ENCODE results near the gene SIX1. TPM values are rescaled to one million over a fixed set of nuclear protein-coding genes. Genes with fewer than 3 reads are reported as not detected.
A peak's percentile ranks its signal among the peaks of the same experiment; 100 is the strongest.

The SIX1 gene
- total and polyA plus RNA-seq, 2 of the 13 experiments (the other 11 are each of a cell fraction or from before 2014, with no cell fraction given), result 1.7 to 6.5 TPM

- no peaks in the 10 kb centered on the region for H3K9me3 ChIP-seq (ENCODE audit: low read length)
- POLR2A ChIA-PET, result no interaction called here
- CTCF ChIA-PET (ENCODE audit: low intra/inter-chr PET ratio, low total read pairs), result no interaction called here
- no TSS peak for BruUV-seq (replicated peaks)
- DNase-seq (ENCODE audit: low spot score), result no peak
- H4K20me1 ChIP-seq (ENCODE audit: insufficient read depth, low read length), result no peaks in the 10 kb centered on the region
- TF ChIP-seq KLF9 (CRISPR knock-in tag; IDR thresholded peaks at IDR 0.05; ENCODE audit: low read depth), result no peak
- no peak overlapping the region for H3K4me2 ChIP-seq (ENCODE audit: low read depth, low read length)
- intact Hi-C loops (cut with micrococcal nuclease; ENCODE audit: unreplicated experiment) (no loop called here), in situ Hi-C loops (cut with HindIII; ENCODE audit: extremely low pct_ligation_motif_present, low pct_unique_long_range_greater_than_20kb) (no loop called here)
- H3K4me3 ChIP-seq (replicated peaks in 1 of 3; ENCODE audit: insufficient read depth in 1 of 3, low read depth in 2 of 3, low read length in 3 of 3), result no peak overlapping the region
- H3K36me3 ChIP-seq (replicated peaks in 1 of 2; ENCODE audit: control insufficient read depth in 1 of 2, insufficient read depth in 2 of 2, low read length in 2 of 2), result no peaks in the 10 kb centered on the region
- WGBS (ENCODE audit: low lambda C conversion rate), result 41% methylated on average over 1 of the region's 1 CpG
- H3K9ac ChIP-seq (ENCODE audit: insufficient read depth, low read depth, low read length), result no peak overlapping the region
- no peak for ATAC-seq
- no peak for FAIRE-seq
- H3K27me3 ChIP-seq (ENCODE audit: control insufficient read depth in 1 of 2, insufficient read depth in 2 of 2, low read length in 2 of 2), result no peaks in the 10 kb centered on the region
- no peaks in the 10 kb centered on the region for H3K79me2 ChIP-seq (ENCODE audit: insufficient read depth, low read length)
- H3K4me1 ChIP-seq (ENCODE audit: insufficient read depth, low read length), result peaks cover 50% of the 10 kb centered on the region
- H3K27ac ChIP-seq (ENCODE audit: extremely low read length, insufficient read depth, low read length), result no peak overlapping the region
- H2AFZ ChIP-seq (ENCODE audit: low read length), result no peak overlapping the region
Observed at GRCh38 chr14:60661721-60662120, 12.4 kb upstream of the SIX1 start.

DNA sequence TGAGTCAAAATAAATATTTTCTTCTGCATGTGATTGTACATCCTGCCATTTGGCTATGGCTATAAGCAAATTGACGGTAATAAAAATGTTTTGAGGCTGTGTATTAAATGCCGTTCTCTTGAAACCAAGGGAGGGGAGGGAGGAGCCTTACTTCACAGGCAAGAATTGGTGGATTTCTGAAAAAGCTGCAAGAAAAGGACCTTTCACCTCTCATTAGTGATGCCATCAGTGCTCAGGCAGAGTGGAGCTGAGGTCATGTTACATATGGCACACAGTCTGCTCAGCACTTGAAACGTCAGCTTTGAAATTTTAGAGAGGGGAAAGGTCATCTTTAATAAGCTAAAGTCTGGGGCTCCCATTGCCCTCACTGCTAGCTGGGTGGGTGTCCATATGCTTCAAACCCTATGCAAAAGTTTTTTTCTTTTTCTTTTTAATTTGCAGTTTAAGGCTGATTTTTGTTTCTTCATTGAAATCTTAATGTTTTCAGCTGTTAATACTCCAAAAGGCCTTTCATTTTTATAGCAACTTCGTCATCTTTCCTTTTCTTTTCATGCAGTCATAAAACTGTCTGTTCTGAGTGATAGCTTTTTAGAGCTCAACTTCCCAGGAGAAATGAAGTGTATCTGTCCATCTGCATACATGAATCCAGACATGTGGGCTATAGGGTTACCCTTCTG lies 9.8 kb upstream of the SIX1 start:
- ChIA-PET CTCF (ENCODE audit: low intra/inter-chr PET ratio, low total read pairs) (no interaction called here), POLR2A (interaction anchor here (0.7 to 1.5 kb wide), 5 partner anchors 10 to 322 kb away, joined by 3 to 6 read pairs (median 3); partner anchors contain the start of genes SIX1, SIX4 and TRMT5)
- H2AFZ ChIP-seq (ENCODE audit: low read length), result no peak overlapping the region
- no peak for TF ChIP-seq ZNF710 (CRISPR knock-in tag; IDR thresholded peaks at IDR 0.05; ENCODE audit: borderline replicate concordance)
- TF ChIP-seq GATAD2A (CRISPR knock-in tag; IDR thresholded peaks at IDR 0.05), result peak; percentile 38; the same call in 1 of the 2 replicates
- TF ChIP-seq HNF4G (IDR thresholded peaks at IDR 0.05; ENCODE audit: borderline replicate concordance, low read depth, low read length), result peak; percentile 29; the same call in 1 of the 2 replicates
- no peak for TF ChIP-seq HNF4G (CRISPR knock-in tag; IDR thresholded peaks at IDR 0.05; ENCODE audit: borderline replicate concordance, low read depth)
- TF ChIP-seq TGIF2 (CRISPR knock-in tag; IDR thresholded peaks at IDR 0.05), result no peak
- no peak for TF ChIP-seq SNAI1 (CRISPR knock-in tag; IDR thresholded peaks at IDR 0.05; ENCODE audit: borderline replicate concordance)
- no peak for TF ChIP-seq RORA (CRISPR knock-in tag; IDR thresholded peaks at IDR 0.05)
- TF ChIP-seq, protein P1, sequence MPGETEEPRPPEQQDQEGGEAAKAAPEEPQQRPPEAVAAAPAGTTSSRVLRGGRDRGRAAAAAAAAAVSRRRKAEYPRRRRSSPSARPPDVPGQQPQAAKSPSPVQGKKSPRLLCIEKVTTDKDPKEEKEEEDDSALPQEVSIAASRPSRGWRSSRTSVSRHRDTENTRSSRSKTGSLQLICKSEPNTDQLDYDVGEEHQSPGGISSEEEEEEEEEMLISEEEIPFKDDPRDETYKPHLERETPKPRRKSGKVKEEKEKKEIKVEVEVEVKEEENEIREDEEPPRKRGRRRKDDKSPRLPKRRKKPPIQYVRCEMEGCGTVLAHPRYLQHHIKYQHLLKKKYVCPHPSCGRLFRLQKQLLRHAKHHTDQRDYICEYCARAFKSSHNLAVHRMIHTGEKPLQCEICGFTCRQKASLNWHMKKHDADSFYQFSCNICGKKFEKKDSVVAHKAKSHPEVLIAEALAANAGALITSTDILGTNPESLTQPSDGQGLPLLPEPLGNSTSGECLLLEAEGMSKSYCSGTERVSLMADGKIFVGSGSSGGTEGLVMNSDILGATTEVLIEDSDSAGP (CRISPR knock-in tag; IDR thresholded peaks at IDR 0.05; ENCODE audit: borderline replicate concordance), result no peak
- 0 out of 2 replicates have a peak, but pooled peaks have one; percentile 45 for TF ChIP-seq HNF4A (CRISPR knock-in tag; IDR thresholded peaks at IDR 0.05)
- peak; percentile 36; the same call in 1 of the 2 replicates for TF ChIP-seq ZMYM4 (CRISPR knock-in tag; IDR thresholded peaks at IDR 0.05)
- no peak for TF ChIP-seq ZBTB33 (CRISPR knock-in tag; IDR thresholded peaks at IDR 0.05)

More for the DNA sequence above, 9.8 kb upstream of the SIX1 start:
- H3K27ac ChIP-seq (ENCODE audit: extremely low read length, insufficient read depth, low read length), result no peak overlapping the region
- H3K9me3 ChIP-seq (ENCODE audit: low read length), result no peaks in the 10 kb centered on the region
- no peaks in the 10 kb centered on the region for H4K20me1 ChIP-seq (ENCODE audit: insufficient read depth, low read length)
- in situ Hi-C loops (cut with HindIII; ENCODE audit: extremely low pct_ligation_motif_present, low pct_unique_long_range_greater_than_20kb) (loop anchor here (5.0 kb wide), 1 partner anchor 63 kb away; the partner anchor contains the start of gene SIX4), intact Hi-C loops (cut with micrococcal nuclease; ENCODE audit: unreplicated experiment) (no loop called here)
- ATAC-seq, result peak; percentile 30
- DNase-seq (ENCODE audit: low spot score), result peak; percentile 27
- H3K79me2 ChIP-seq (ENCODE audit: insufficient read depth, low read length), result no peaks in the 10 kb centered on the region
- H3K4me1 ChIP-seq (ENCODE audit: insufficient read depth, low read length), result peaks cover 44% of the 10 kb centered on the region
- H3K4me2 ChIP-seq (ENCODE audit: low read depth, low read length), result peak overlapping the region; percentile 41
- peaks cover 0 to 7% of the 10 kb centered on the region in 2 experiments; a peak in 2 of 5 replicates for H3K27me3 ChIP-seq (ENCODE audit: control insufficient read depth in 1 of 2, insufficient read depth in 2 of 2, low read length in 2 of 2)
- H3K4me3 ChIP-seq (replicated peaks in 1 of 3; ENCODE audit: insufficient read depth in 1 of 3, low read depth in 2 of 3, low read length in 3 of 3), result no peak overlapping the region
- FAIRE-seq, result peak; percentile 66
- 4% methylated on average over 4 of the region's 4 CpGs for WGBS (ENCODE audit: low lambda C conversion rate)
- no TSS peak for BruUV-seq (replicated peaks)
- H3K36me3 ChIP-seq (replicated peaks in 1 of 2; ENCODE audit: control insufficient read depth in 1 of 2, insufficient read depth in 2 of 2, low read length in 2 of 2), result no peaks in the 10 kb centered on the region
- no peak overlapping the region for H3K9ac ChIP-seq (ENCODE audit: insufficient read depth, low read depth, low read length)
